CD14-positive monocyte (primary cell): Measurements from ENCODE around the gene C16orf92. TPM values are rescaled to one million over a fixed set of nuclear protein-coding genes. Genes with fewer than 3 reads are reported as not detected.

ENCODE experiments used
- DNase-seq, 3 donors: peaks; one replicate each; pipeline ENCODE4 v3.0.0-alpha.2; 2011 to 2022
- H2AFZ ChIP-seq: 2 replicates; pipeline ENCODE4 v1.6.0; 2012; ENCODE audit warnings: mild to moderate bottlenecking, low read depth, low read length, inconsistent platforms; ENCODE audit not compliant: insufficient read depth, poor library complexity, severe bottlenecking
- H3K27ac ChIP-seq, 2 donors: 1 replicate in 1 of 2; 2 replicates in 1 of 2; pipeline ENCODE4 v1.5.1; 2012 to 2013; ENCODE audit warnings: low read length in 2 of 2, control low read depth in 1 of 2, inconsistent platforms in 1 of 2, low read depth in 1 of 2, mild to moderate bottlenecking in 1 of 2
- H3K27me3 ChIP-seq, 2 donors: one replicate each; pipeline versions ENCODE4 v1.6.0 to v1.6.1; 2011 to 2013; ENCODE audit warnings: low read length in 2 of 2; ENCODE audit not compliant: control insufficient read depth in 2 of 2, insufficient read depth in 2 of 2
- H3K36me3 ChIP-seq, 2 donors: replicated peaks in 1 of 2; 1 replicate in 1 of 2; 2 replicates in 1 of 2; pipeline versions ENCODE4 v1.5.1 to v1.6.1; 2012 to 2013; ENCODE audit warnings: low read length in 2 of 2, control low read depth in 1 of 2, inconsistent platforms in 1 of 2, mild to moderate bottlenecking in 1 of 2; ENCODE audit not compliant: insufficient read depth in 2 of 2, control insufficient read depth in 1 of 2
- H3K4me1 ChIP-seq, 2 donors: 1 replicate in 1 of 2; 2 replicates in 1 of 2; pipeline versions ENCODE4 v1.5.1 to v1.6.1; 2012 to 2013; ENCODE audit warnings: low read length in 2 of 2, control low read depth in 1 of 2, inconsistent platforms in 1 of 2, mild to moderate bottlenecking in 1 of 2, moderate library complexity in 1 of 2; ENCODE audit not compliant: insufficient read depth in 2 of 2, control insufficient read depth in 1 of 2
- H3K4me2 ChIP-seq: replicated peaks from 2 replicates; pipeline ENCODE3; 2012; ENCODE audit warnings: low read length, moderate library complexity, mild to moderate bottlenecking; ENCODE audit not compliant: poor library complexity, severe bottlenecking; ENCODE audit errors: extremely low read depth
- H3K4me3 ChIP-seq, 3 experiments: fragments of 200-600 bp in 1 of 3; sonication (generic) in 1 of 3; replicated peaks in 1 of 3; 1 replicate in 2 of 3; 2 replicates in 1 of 3; pipeline ENCODE4 v1.5.1; 2011 to 2013; ENCODE audit warnings: low read length in 3 of 3, mild to moderate bottlenecking in 3 of 3, control low read depth in 2 of 3, low read depth in 2 of 3, inconsistent platforms in 1 of 3, moderate library complexity in 1 of 3
- H3K79me2 ChIP-seq: 2 replicates; pipeline ENCODE4 v1.6.0; 2012; ENCODE audit warnings: mild to moderate bottlenecking, control low read depth, inconsistent platforms, low read length, moderate library complexity; ENCODE audit not compliant: insufficient read depth
- H3K9ac ChIP-seq: 2 replicates; pipeline ENCODE4 v1.6.0; 2017; ENCODE audit warnings: low read length, mild to moderate bottlenecking; ENCODE audit not compliant: insufficient read depth, poor library complexity, severe bottlenecking
- H3K9me3 ChIP-seq, 2 donors: replicated peaks in 1 of 2; 1 replicate in 1 of 2; 2 replicates in 1 of 2; pipeline versions ENCODE4 v1.5.1 to v1.6.1; 2012 to 2013; ENCODE audit warnings: low read length in 2 of 2, control low read depth in 1 of 2; ENCODE audit not compliant: control insufficient read depth in 1 of 2, insufficient read depth in 1 of 2
- H4K20me1 ChIP-seq: 2 replicates; pipeline ENCODE4 v1.6.0; 2012; ENCODE audit warnings: mild to moderate bottlenecking, low read length, control low read depth, moderate library complexity; ENCODE audit not compliant: insufficient read depth
- H3K27ac Mint-ChIP-seq, 7 donors: one replicate each; pipeline ENCODE4 v1.8.0; 2020; ENCODE audit warnings: mild to moderate bottlenecking in 7 of 7, mixed read lengths in 7 of 7, moderate library complexity in 6 of 7, inconsistent platforms in 2 of 7
- H3K27me3 Mint-ChIP-seq, 3 donors: one replicate each; pipeline ENCODE4 v1.8.0; 2021 to 2022; ENCODE audit warnings: low read depth in 3 of 3, mild to moderate bottlenecking in 3 of 3, mixed read lengths in 3 of 3, moderate library complexity in 3 of 3, inconsistent platforms in 1 of 3
- H3K36me3 Mint-ChIP-seq, 2 donors: one replicate each; pipeline ENCODE4 v1.8.0; 2020; ENCODE audit warnings: mixed read lengths in 2 of 2, inconsistent platforms in 1 of 2, mild to moderate bottlenecking in 1 of 2
- H3K4me1 Mint-ChIP-seq: one replicate; pipeline ENCODE4 v1.8.0; 2020; ENCODE audit warnings: mild to moderate bottlenecking, mixed read lengths
- H3K4me3 Mint-ChIP-seq, 2 donors: one replicate each; pipeline ENCODE4 v1.8.0; 2020; ENCODE audit warnings: mild to moderate bottlenecking in 2 of 2, mixed read lengths in 2 of 2, moderate library complexity in 1 of 2
- H3K9me3 Mint-ChIP-seq, 7 donors: one replicate each; pipeline ENCODE4 v1.8.0; 2020 to 2022; ENCODE audit warnings: mixed read lengths in 7 of 7, mild to moderate bottlenecking in 6 of 7, moderate library complexity in 6 of 7, inconsistent platforms in 2 of 7
- CTCF ChIP-seq: fragments of 200-600 bp; IDR thresholded peaks from one replicate; pipeline ENCODE4 v1.8.0; 2022; ENCODE audit warnings: antibody characterized with exemption, mild to moderate bottlenecking
- WGBS: methylation state at CpG from one replicate; pipeline ENCODE4 v1.1.5; 2013; ENCODE audit warnings: missing lambda C conversion rate; ENCODE audit not compliant: insufficient coverage; 5-methylcytosine and 5-hydroxymethylcytosine counted together
- intact Hi-C, 2 donors: fragments of 100-400 bp; cut with micrococcal nuclease; formaldehyde crosslinking; loops; one replicate each; pipeline versions ENCODE4 v1.15.0 to v1.15.1; 2023
- polyA plus RNA-seq, 3 donors: library from polyadenylated mRNA; depleted of rRNA in 1 of 3; unstranded in 2 of 3; stranded (reverse) in 1 of 3; fragments of 300-500 nt in 2 of 3; fragments of >200 nt in 1 of 3; fragmentation: Illumina TruSeq in 2 of 3; gene quantifications; 1 replicate in 2 of 3; 2 replicates in 1 of 3; pipeline ENCODE4 v1.2.3, GENCODE V29; 2012 to 2021

Gene C16orf92
- polyA plus RNA-seq, 3 donors, result not detected

GRCh38 chr16:30027588-30028437 is 4.8 kb downstream of the C16orf92 start:
- no peak for DNase-seq
- Histone ChIP-seq H4K20me1 (no peaks in the 10 kb centered on the region), H3K4me2 (no peak overlapping the region), H3K9me3 (peaks cover 0 to 6% of the 10 kb centered on the region in 2 donors), H3K27ac (no peak overlapping the region), H3K27me3 (peaks cover 30 to 59% of the 10 kb centered on the region in 2 donors), H3K36me3 (no peaks in the 10 kb centered on the region), H3K79me2 (no peaks in the 10 kb centered on the region), H3K4me3 (no peak overlapping the region), H2AFZ (no peak overlapping the region), H3K9ac (no peak overlapping the region), H3K4me1 (peaks cover 0 to 4% of the 10 kb centered on the region in 2 donors)
- peaks cover 1% of the 10 kb centered on the region for H3K4me1 Mint-ChIP-seq
- no peaks in the 10 kb centered on the region for H3K36me3 Mint-ChIP-seq
- no peak overlapping the region for H3K27ac Mint-ChIP-seq
- peaks cover 0 to 8% (median 5%) of the 10 kb centered on the region in 7 donors for H3K9me3 Mint-ChIP-seq
- no peak for TF ChIP-seq CTCF
- peak overlapping the region in 1 of 2 donors; percentile 39 for H3K4me3 Mint-ChIP-seq
- intact Hi-C loops, result loop anchor here in 1 of 2 donors (10.0 kb wide), 2 partner anchors 83 to 333 kb away; no protein-coding TSS in a partner anchor
- 53% methylated on average over 9 of the region's 13 CpGs for WGBS
- peaks cover 52 to 68% (median 64%) of the 10 kb centered on the region in 3 donors for H3K27me3 Mint-ChIP-seq

GRCh38 chr16:30028438-30029076 is 5.6 kb downstream of the C16orf92 start:
- Mint-ChIP-seq H3K27ac (peak overlapping the region in 1 of 7 donors; percentile 50), H3K9me3 (peaks cover 0 to 8% (median 5%) of the 10 kb centered on the region in 7 donors), H3K36me3 (no peaks in the 10 kb centered on the region), H3K27me3 (peaks cover 52 to 72% (median 66%) of the 10 kb centered on the region in 3 donors), H3K4me1 (peaks cover 1% of the 10 kb centered on the region), H3K4me3 (peak overlapping the region in 1 of 2 donors; percentile 77)
- H3K36me3 ChIP-seq, result no peaks in the 10 kb centered on the region
- H3K4me2 ChIP-seq, result no peak overlapping the region
- H3K4me3 ChIP-seq, result no peak overlapping the region
- H3K27ac ChIP-seq, result no peak overlapping the region
- no peaks in the 10 kb centered on the region for H4K20me1 ChIP-seq
- intact Hi-C loops, result loop anchor here in 1 of 2 donors (10.0 kb wide), 2 partner anchors 84 to 334 kb away; no protein-coding TSS in a partner anchor
- H3K79me2 ChIP-seq, result no peaks in the 10 kb centered on the region
- 6% methylated on average over 10 of the region's 18 CpGs for WGBS
- peaks cover 0 to 4% of the 10 kb centered on the region in 2 donors for H3K4me1 ChIP-seq
- TF ChIP-seq CTCF, result no peak
- H2AFZ ChIP-seq, result no peak overlapping the region
- H3K27me3 ChIP-seq, result peaks cover 30 to 59% of the 10 kb centered on the region in 2 donors
- H3K9ac ChIP-seq, result no peak overlapping the region
- DNase-seq, result no peak
- H3K9me3 ChIP-seq, result peaks cover 0 to 6% of the 10 kb centered on the region in 2 donors
